ENCODE measurements around the gene RNASE7. TPM values are rescaled to one million over a fixed set of nuclear protein-coding genes. Genes with fewer than 3 reads are reported as not detected.
"Not testable (repeated sequence)": the region's sequence is repeated elsewhere in the genome, so short reads cannot be mapped to it uniquely, and the experiment has no call there.

RNASE7 gene
- total RNA-seq, 4 donors from 2014 or later: not detected

DNA sequence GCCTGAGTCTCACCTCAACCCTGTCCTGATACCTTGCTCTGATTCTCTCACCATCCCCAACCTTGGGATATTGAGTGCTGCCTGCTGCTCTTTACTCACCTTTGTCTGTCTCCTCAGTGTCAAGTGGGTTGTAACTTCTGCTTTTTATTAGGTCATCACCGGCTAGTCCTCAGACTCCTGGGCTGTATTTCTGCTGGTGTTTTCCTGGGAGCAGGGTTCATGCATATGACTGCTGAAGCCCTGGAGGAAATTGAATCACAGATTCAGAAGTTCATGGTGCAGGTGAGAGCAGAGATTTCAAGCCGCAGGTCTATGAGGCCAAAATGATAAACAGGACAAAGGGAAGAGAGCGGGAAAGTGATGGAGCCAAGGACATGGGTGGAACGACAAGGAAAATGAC lies 42.6 kb upstream of the RNASE7 start:
- DNase-seq (ENCODE audit: low spot score) (no peak), ATAC-seq (ENCODE audit: low FRiP score) (no peak)
- TF ChIP-seq, protein P1, sequence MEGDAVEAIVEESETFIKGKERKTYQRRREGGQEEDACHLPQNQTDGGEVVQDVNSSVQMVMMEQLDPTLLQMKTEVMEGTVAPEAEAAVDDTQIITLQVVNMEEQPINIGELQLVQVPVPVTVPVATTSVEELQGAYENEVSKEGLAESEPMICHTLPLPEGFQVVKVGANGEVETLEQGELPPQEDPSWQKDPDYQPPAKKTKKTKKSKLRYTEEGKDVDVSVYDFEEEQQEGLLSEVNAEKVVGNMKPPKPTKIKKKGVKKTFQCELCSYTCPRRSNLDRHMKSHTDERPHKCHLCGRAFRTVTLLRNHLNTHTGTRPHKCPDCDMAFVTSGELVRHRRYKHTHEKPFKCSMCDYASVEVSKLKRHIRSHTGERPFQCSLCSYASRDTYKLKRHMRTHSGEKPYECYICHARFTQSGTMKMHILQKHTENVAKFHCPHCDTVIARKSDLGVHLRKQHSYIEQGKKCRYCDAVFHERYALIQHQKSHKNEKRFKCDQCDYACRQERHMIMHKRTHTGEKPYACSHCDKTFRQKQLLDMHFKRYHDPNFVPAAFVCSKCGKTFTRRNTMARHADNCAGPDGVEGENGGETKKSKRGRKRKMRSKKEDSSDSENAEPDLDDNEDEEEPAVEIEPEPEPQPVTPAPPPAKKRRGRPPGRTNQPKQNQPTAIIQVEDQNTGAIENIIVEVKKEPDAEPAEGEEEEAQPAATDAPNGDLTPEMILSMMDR (IDR thresholded peaks at IDR 0.05): no peak

DNA sequence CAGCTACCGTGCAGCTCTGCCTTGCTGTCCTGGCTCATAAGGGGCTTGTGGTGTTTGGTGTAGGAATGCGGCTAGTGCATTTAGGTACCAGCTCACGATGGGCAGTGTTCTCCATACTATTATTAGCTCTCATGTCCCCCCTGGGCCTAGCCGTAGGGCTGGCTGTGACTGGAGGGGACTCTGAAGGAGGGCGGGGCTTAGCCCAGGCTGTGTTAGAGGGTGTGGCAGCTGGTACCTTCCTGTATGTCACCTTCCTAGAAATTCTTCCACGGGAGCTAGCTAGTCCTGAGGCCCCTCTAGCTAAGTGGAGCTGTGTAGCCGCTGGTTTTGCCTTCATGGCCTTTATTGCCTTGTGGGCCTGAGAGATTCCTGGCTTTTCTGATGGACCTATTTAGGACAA lies 40.9 kb upstream of the RNASE7 start:
- TF ChIP-seq, protein P1 (IDR thresholded peaks at IDR 0.05): no peak
- DNase-seq (ENCODE audit: low spot score) (no peak), ATAC-seq (ENCODE audit: low FRiP score) (no peak)

DNA sequence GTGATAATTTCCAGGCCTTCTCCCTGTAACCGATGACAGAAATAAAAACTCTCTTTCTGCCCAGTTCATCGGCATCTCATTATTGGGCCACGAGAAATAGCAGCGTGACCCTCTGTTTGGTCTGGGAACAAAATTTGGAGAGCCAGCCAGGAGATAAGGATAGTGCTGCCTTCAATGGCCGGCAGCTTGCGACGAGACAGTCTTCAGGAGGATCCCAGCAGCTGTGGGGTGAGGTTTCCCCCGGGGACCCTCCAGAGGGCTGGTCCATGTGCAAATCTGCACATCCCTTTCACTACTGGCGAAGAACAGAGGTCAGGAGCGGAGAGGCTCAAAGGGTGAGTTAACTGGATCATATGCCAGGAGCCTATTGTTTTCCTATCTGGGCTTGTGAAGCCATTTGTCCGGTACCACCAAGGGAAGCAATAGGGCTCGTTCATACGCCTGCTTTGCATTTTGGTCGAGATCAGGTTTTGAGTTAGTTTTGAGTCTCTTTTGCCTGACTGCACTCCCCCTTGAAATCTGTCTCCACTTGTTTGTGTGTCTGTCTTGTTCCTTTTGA lies 38.3 kb upstream of the RNASE7 start:
- TF ChIP-seq, protein P1 (IDR thresholded peaks at IDR 0.05): no peak
- DNase-seq (ENCODE audit: low spot score) (no peak), ATAC-seq (ENCODE audit: low FRiP score) (no peak)

DNA sequence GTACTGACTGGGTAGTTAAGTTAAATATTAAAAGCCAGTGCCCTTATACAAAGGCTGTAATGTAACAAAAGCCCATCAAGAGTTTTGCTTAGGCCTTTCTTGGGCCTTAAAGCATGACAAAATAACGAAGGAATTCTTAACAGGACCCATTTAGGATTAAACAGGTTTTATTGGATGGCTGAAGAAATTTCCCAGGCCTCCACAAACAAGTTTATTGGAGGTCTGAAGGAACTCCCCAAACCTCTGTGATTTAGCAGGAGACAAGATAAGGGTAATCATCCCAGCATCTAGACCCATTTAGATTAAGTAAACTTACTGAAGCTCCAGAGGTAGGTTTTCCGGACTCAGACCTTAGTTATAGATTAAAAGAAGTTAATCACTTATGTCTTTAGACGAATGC lies 32.4 kb upstream of the RNASE7 start:
- not testable (repeated sequence) for ATAC-seq (ENCODE audit: low FRiP score); DNase-seq (ENCODE audit: low spot score)

DNA sequence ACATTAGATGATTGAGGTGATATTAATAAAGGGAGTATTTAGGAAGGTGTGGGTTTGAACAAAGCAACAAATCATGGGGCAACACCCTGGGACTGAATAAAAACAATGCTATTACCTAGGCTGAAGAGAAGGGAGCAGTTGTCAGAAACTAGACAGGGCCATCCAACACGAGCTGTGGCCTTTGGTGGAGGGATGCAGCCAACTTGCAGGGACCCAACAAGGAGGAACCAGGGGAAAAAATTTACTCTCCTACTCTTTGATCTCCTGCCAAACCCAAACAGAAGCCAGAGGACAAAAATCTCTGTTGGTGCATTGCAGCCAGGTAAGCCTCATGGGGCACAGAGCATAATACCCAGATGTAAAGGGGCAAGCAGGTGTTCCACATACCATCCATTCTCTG lies 31.0 kb upstream of the RNASE7 start:
- ATAC-seq (ENCODE audit: low FRiP score) (no peak), DNase-seq (ENCODE audit: low spot score) (no peak)
- TF ChIP-seq, protein P1 (IDR thresholded peaks at IDR 0.05): no peak

DNA sequence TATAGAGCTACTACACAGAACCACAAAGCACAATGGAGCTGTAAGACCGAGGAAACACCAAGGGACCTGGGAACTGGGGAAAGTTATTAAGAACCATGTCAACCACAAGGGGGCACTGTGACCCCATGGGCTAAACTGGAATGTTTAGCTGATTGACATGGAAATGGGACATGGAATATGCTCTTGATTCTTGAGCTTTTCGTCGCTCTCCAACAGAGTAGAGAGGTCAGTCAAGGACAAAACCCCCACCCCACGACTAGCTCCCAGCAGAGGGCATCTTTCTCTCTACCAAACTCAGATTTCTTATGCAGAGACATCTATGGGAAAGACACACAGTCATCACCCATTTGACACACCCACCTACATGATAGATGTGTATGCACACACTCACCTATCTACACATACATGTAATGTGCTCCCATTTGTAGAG lies 27.4 kb upstream of the RNASE7 start:
- TF ChIP-seq, protein P1 (IDR thresholded peaks at IDR 0.05): peak in 2 of 3 donors; percentile 70 to 83
- peak; percentile 73 for ATAC-seq (ENCODE audit: low FRiP score)
- DNase-seq (ENCODE audit: low spot score): peak; percentile 90

DNA sequence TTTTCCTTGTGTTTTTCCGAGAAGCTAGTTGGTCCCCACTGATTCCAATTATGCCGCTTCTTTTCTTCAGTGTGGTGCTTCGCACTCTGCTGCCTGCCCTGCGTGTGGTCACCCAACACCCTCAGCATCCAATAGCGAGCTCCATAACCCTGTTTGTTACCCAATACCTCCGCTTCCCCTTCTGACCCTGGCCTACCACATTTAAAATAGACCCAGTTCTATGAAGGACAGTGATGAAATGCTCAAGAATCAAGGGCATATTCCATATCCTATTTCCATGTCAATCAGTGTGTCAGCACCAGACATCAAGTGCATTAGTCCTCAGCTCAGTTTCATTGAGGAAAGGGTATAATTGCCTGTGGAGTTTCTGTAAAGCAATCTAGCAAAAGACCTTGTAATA lies 26.9 kb upstream of the RNASE7 start:
- TF ChIP-seq, protein P1 (IDR thresholded peaks at IDR 0.05): no peak
- no peak for ATAC-seq (ENCODE audit: low FRiP score)
- DNase-seq (ENCODE audit: low spot score): no peak
